Panc1 (cell line): Measurements from ENCODE around the gene KCNH1. TPM values are rescaled to one million over a fixed set of nuclear protein-coding genes. Genes with fewer than 3 reads are reported as not detected.

Source experiments
- ATAC-seq: fragments of 200-7000 bp; cut with Tn5 transposase; 2 replicates; pipeline ENCODE4 v1.9.1; 2020; ENCODE audit warnings: mild to moderate bottlenecking, moderate library complexity
- BruUV-seq: library from RNA; stranded (reverse); fragments of 400-500 nt; replicated peaks from 2 replicates; lab custom pipeline; 2021; lab: Mats Ljungman, UMichigan
- CTCF ChIA-PET: fragments of 300-600 bp; sonication (Branson Sonifier 250); formaldehyde crosslinking; loops from one replicate; lab custom pipeline; 2022; ENCODE audit warnings: antibody characterized with exemption; lab: Charles Lee
- POLR2A ChIA-PET: fragments of 300-600 bp; sonication (Branson Sonifier 250); formaldehyde crosslinking; loops from one replicate; lab custom pipeline; 2022; ENCODE audit warnings: antibody characterized with exemption; lab: Charles Lee
- DNase-seq: peaks from one replicate; pipeline ENCODE4 v3.0.0-alpha.2; 2010; ENCODE audit warnings: low read depth, low spot score
- H3K27ac ChIP-seq: 2 replicates; pipeline ENCODE4 v1.5.1; 2011; ENCODE audit warnings: mild to moderate bottlenecking, low read length, inconsistent platforms
- H3K27me3 ChIP-seq: fragments of 200-500 bp; sonication (Bioruptor generic); 2 replicates; pipeline ENCODE4 v1.6.0; 2014; ENCODE audit warnings: low read length, inconsistent platforms; ENCODE audit not compliant: control insufficient read depth, insufficient read depth
- H3K36me3 ChIP-seq: fragments of 200-500 bp; sonication (Bioruptor generic); 2 replicates; pipeline ENCODE4 v1.5.1; 2014; ENCODE audit warnings: inconsistent platforms, mild to moderate bottlenecking, low read length, moderate library complexity; ENCODE audit not compliant: control insufficient read depth, insufficient read depth
- H3K4me1 ChIP-seq: 2 replicates; pipeline ENCODE4 v1.5.1; 2011; ENCODE audit warnings: inconsistent platforms, mild to moderate bottlenecking, low read length, moderate library complexity; ENCODE audit not compliant: control insufficient read depth, insufficient read depth
- H3K4me3 ChIP-seq, 2 experiments: 2 replicates each; pipeline ENCODE4 v1.5.1; 2011 to 2012; ENCODE audit warnings: low read depth in 2 of 2, low read length in 2 of 2, mild to moderate bottlenecking in 2 of 2, inconsistent platforms in 1 of 2, moderate library complexity in 1 of 2
- H3K9me3 ChIP-seq: fragments of 200-500 bp; sonication (Bioruptor generic); 2 replicates; pipeline ENCODE4 v1.5.1; 2014; ENCODE audit warnings: low read depth, mild to moderate bottlenecking, inconsistent platforms, low read length, moderate library complexity; ENCODE audit not compliant: control insufficient read depth, insufficient read depth
- CTCF ChIP-seq: fragments of 450-650 bp; IDR thresholded peaks from 2 replicates; pipeline ENCODE4 v1.5.1; 2017; ENCODE audit warnings: mild to moderate bottlenecking
- POLR2AphosphoS5 ChIP-seq: IDR thresholded peaks from 2 replicates; pipeline ENCODE4 v1.6.1; 2012; ENCODE audit warnings: mild to moderate bottlenecking, low read depth, low read length, moderate library complexity
- REST ChIP-seq, 2 experiments: IDR thresholded peaks; 2 replicates each; pipeline ENCODE4 v1.6.1; 2011 to 2012; ENCODE audit warnings: low read depth in 2 of 2, control low read depth in 1 of 2, low read length in 1 of 2, mild to moderate bottlenecking in 1 of 2, moderate library complexity in 1 of 2; ENCODE audit not compliant: insufficient read depth in 1 of 2
- SIN3A ChIP-seq: IDR thresholded peaks from 2 replicates; pipeline ENCODE4 v1.6.1; 2012; ENCODE audit warnings: low read depth, mild to moderate bottlenecking, low read length, moderate library complexity, borderline replicate concordance; ENCODE audit not compliant: insufficient read depth
- TCF7L2 ChIP-seq: IDR thresholded peaks from 2 replicates; pipeline ENCODE4 v1.6.1; 2011; ENCODE audit warnings: mild to moderate bottlenecking, low read depth, low read length, inconsistent platforms
- in situ Hi-C: cut with HindIII; loops from 2 replicates; pipeline ENCODE4 v1.10.0; 2016; ENCODE audit warnings: low sequenced_read_pairs, low pct_unique_long_range_greater_than_20kb
- intact Hi-C: fragments of 100-400 bp; cut with micrococcal nuclease; formaldehyde crosslinking; loops from one replicate; pipeline ENCODE4 v1.10.0; 2022; ENCODE audit not compliant: unreplicated experiment
- total RNA-seq: library from RNA; stranded (reverse); gene quantifications from one replicate; pipeline ENCODE4 v1.2.1, GENCODE V29; 2021; ENCODE audit not compliant: unreplicated experiment

KCNH1 gene
- total RNA-seq, 1 experiment from 2014 or later = not detected

DNA sequence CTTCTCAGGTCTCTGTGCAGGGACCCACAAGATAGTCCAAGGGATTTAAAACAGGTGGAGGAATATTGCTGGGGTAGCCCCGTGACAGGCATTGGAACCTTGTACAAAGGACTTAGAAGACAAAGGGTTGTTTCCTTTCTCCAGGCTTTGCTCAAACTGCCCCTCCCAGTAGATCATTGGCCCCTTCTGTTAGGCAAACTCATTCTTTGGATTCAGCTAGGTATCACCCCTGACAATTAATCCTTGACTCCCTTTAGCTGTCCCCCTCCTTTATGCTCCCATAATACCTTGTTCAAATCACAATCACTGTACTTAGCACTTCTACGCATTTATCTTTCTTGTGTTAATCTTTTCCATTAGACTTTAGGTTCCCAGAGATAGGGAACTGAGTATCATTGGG, 360.5 kb downstream of the KCNH1 start:
- CTCF ChIA-PET = no interaction called here
- DNase-seq (no peak), ATAC-seq (no peak)
- intact Hi-C loops = no loop called here
- no peaks in the 10 kb centered on the region for H3K27me3 ChIP-seq
- H3K27ac ChIP-seq = no peak overlapping the region
- H3K9me3 ChIP-seq = no peaks in the 10 kb centered on the region
- H3K4me1 ChIP-seq = no peaks in the 10 kb centered on the region
- TF ChIP-seq POLR2AphosphoS5 = no peak
- TF ChIP-seq TCF7L2 = no peak
- TF ChIP-seq SIN3A = no peak
- no peak for TF ChIP-seq REST (IDR thresholded peaks at IDR 0.05; ENCODE audit: insufficient read depth in 1 of 2, low read depth in 2 of 2, low read length in 1 of 2)
- no peak for TF ChIP-seq CTCF
- H3K4me3 ChIP-seq = no peak overlapping the region
- BruUV-seq = no TSS peak
- H3K36me3 ChIP-seq = no peaks in the 10 kb centered on the region
- in situ Hi-C loops = no loop called here
- POLR2A ChIA-PET = no interaction called here

GRCh38 chr1:210771131-210771530, 362.8 kb downstream of the KCNH1 start:
- DNase-seq (no peak), ATAC-seq (no peak)
- POLR2A ChIA-PET = no interaction called here
- H3K27me3 ChIP-seq = no peaks in the 10 kb centered on the region
- no peak overlapping the region for H3K27ac ChIP-seq
- no peaks in the 10 kb centered on the region for H3K36me3 ChIP-seq
- no peak overlapping the region for H3K4me3 ChIP-seq
- in situ Hi-C loops (no loop called here), intact Hi-C loops (no loop called here)
- H3K4me1 ChIP-seq = no peaks in the 10 kb centered on the region
- TF ChIP-seq TCF7L2 = no peak
- no peak for TF ChIP-seq SIN3A
- no peak for TF ChIP-seq REST (IDR thresholded peaks at IDR 0.05; ENCODE audit: insufficient read depth in 1 of 2, low read depth in 2 of 2, low read length in 1 of 2)
- no peak for TF ChIP-seq CTCF
- no peak for TF ChIP-seq POLR2AphosphoS5
- CTCF ChIA-PET = no interaction called here
- no TSS peak for BruUV-seq
- H3K9me3 ChIP-seq = no peaks in the 10 kb centered on the region
